ENCODE data around the gene HMCN1. TPM values are rescaled to one million over a fixed set of nuclear protein-coding genes. Genes with fewer than 3 reads are reported as not detected.

Gene HMCN1
- total RNA-seq, 2 experiments from 2014 or later: 0.14 TPM; not detected in 1

DNA sequence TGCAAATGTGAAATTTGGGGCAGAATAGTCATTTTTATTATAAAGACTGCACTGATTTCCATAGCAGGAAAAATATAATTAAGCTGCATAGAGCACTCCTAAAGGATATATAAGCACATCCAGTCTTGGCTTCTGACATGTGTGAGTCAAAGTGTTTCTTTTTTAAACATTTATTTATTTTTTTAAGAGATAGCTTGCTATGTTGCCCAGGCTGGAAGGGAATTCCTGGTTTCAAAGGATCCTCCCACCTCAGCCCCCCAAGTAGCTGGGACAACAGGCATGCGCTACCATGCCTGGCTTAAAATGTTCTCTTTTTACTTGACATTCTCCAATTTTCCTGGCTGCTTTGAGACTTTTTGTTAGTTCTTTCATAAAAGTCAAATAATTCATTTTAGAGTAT, 126.1 kb downstream of the HMCN1 start:
- H3K36me3 Mint-ChIP-seq (ENCODE audit: low read depth): no peaks in the 10 kb centered on the region
- DNase-seq (no peak), ATAC-seq (no peak)
- no peaks in the 10 kb centered on the region for H3K4me1 Mint-ChIP-seq
- peaks cover 2% of the 10 kb centered on the region for H3K27me3 Mint-ChIP-seq
- H3K27ac Mint-ChIP-seq: no peak overlapping the region
- intact Hi-C loops (cut with DNase I, micrococcal nuclease): no loop called here
- ChIA-PET CTCF (no interaction called here), POLR2A (no interaction called here)
- no peak overlapping the region for H3K4me3 Mint-ChIP-seq
- H3K9me3 Mint-ChIP-seq (ENCODE audit: low read depth): no peaks in the 10 kb centered on the region

DNA sequence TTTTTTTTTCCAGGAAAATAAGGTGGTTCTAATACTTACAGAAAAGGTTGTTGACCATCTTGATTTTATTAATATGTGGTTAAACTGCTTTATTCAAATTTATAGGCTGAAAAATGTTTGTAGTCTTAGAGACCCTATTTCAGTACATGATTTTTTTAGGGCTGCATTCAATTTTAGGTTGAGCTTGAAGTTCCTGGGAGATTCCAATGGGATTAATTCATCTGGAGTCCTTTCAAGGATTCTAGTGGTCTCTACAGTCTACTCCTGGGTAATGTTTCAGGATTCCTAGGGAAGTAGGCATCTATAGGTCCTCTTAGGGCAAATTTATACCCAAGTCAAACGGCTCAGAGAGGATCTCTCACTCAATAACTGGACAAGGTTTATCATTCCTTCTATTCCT, 126.7 kb downstream of the HMCN1 start:
- Mint-ChIP-seq H3K4me1 (no peaks in the 10 kb centered on the region), H3K9me3 (ENCODE audit: low read depth) (no peaks in the 10 kb centered on the region), H3K4me3 (no peak overlapping the region), H3K27ac (no peak overlapping the region), H3K27me3 (peaks cover 2% of the 10 kb centered on the region), H3K36me3 (ENCODE audit: low read depth) (no peaks in the 10 kb centered on the region)
- ATAC-seq (no peak), DNase-seq (no peak)
- ChIA-PET POLR2A (no interaction called here), CTCF (no interaction called here)
- intact Hi-C loops (cut with DNase I, micrococcal nuclease): no loop called here

DNA sequence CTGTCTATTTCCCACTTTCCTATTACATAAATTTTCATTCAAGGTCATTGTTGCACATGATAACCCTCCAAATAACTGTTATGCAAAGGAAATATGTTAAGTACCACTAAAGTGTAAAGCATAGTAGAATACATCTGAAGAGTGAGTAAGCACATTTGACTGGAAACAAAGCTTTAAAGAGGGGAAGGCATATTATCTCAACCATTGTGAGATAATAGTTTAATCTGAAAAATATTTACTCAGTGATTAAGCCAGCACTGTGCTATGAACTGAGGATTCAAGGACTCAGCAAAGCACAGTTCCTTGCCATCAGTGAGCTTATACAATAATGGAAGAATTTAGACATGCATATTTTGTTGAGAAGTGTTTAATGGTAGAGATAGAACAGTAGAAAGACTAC, 127.4 kb downstream of the HMCN1 start:
- CTCF ChIA-PET: no interaction called here
- no peak overlapping the region for H3K4me3 Mint-ChIP-seq
- ATAC-seq (no peak), DNase-seq (no peak)
- POLR2A ChIA-PET: no interaction called here
- no peaks in the 10 kb centered on the region for H3K9me3 Mint-ChIP-seq (ENCODE audit: low read depth)
- intact Hi-C loops (cut with DNase I, micrococcal nuclease): no loop called here
- no peaks in the 10 kb centered on the region for H3K36me3 Mint-ChIP-seq (ENCODE audit: low read depth)
- H3K27ac Mint-ChIP-seq: no peak overlapping the region
- no peaks in the 10 kb centered on the region for H3K4me1 Mint-ChIP-seq
- H3K27me3 Mint-ChIP-seq: peaks cover 2% of the 10 kb centered on the region

GRCh38 chr1:185862235-185862634, 128.0 kb downstream of the HMCN1 start:
- POLR2A ChIA-PET: no interaction called here
- Mint-ChIP-seq H3K36me3 (ENCODE audit: low read depth) (no peaks in the 10 kb centered on the region), H3K4me1 (no peaks in the 10 kb centered on the region), H3K9me3 (ENCODE audit: low read depth) (no peaks in the 10 kb centered on the region), H3K27ac (no peak overlapping the region), H3K27me3 (peaks cover 2% of the 10 kb centered on the region), H3K4me3 (no peak overlapping the region)
- CTCF ChIA-PET: no interaction called here
- ATAC-seq (no peak), DNase-seq (no peak)
- intact Hi-C loops (cut with DNase I, micrococcal nuclease): no loop called here

DNA sequence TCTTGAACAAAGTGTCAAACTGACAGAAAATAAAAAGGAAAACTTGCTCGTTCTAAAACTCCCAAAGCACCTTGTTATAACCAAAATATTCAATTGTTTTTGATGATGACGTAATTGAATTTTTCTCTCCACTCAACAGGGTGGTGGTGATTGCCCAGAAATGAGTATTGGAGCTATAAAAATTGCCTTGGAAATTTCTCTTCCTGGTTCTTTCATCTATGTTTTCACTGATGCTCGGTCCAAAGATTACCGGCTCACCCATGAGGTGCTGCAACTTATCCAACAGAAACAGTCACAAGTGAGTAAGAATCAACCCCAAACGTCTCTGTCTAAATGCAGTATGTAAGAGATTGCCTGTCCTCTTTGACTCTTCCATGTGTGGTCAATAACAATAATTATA, 130.1 kb downstream of the HMCN1 start:
- intact Hi-C loops (cut with DNase I, micrococcal nuclease): no loop called here
- no peak for ATAC-seq
- no peak overlapping the region for H3K4me3 Mint-ChIP-seq

DNA sequence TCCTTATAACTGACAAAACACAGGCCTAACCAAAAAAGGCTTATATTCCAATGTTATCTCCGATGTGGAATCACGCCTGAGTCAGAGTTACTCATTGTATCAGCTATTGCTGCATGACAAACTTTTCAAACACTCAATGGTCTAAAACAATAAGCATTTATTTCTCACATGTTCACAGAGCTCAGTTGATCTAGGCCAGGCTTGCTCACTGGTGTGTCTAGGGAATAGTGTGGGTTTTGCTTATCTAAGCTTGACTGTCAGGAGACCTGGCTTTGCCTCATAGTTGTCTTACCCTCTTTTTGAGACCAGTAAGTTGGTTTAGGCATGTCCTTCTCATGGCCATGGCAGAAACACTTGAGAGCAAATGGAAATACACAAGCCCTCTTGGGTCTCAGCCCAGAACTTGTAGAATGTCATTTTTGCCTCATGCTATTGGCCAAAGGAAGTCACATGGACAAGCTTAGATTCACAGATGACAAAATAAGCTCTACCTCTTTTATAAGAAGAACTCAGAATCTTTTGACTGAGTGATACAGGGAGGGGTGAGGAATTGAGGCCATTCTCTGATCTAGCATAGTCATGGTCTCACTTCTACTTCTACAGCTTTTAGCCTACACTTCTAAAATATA, 130.8 kb downstream of the HMCN1 start:
- H3K9me3 Mint-ChIP-seq (ENCODE audit: low read depth): no peaks in the 10 kb centered on the region
- no peak overlapping the region for H3K4me3 Mint-ChIP-seq
- H3K27ac Mint-ChIP-seq: no peak overlapping the region
- ATAC-seq (no peak), DNase-seq (no peak)
- no peaks in the 10 kb centered on the region for H3K36me3 Mint-ChIP-seq (ENCODE audit: low read depth)
- CTCF ChIA-PET: no interaction called here
- POLR2A ChIA-PET: no interaction called here
- intact Hi-C loops (cut with DNase I, micrococcal nuclease): no loop called here
- no peaks in the 10 kb centered on the region for H3K4me1 Mint-ChIP-seq
- peaks cover 4% of the 10 kb centered on the region for H3K27me3 Mint-ChIP-seq

More for the DNA sequence above, 130.1 kb downstream of the HMCN1 start:
- ChIA-PET POLR2A (no interaction called here), CTCF (no interaction called here)
- H3K27ac Mint-ChIP-seq: no peak overlapping the region
- no peaks in the 10 kb centered on the region for H3K36me3 Mint-ChIP-seq (ENCODE audit: low read depth)
- peaks cover 2% of the 10 kb centered on the region for H3K27me3 Mint-ChIP-seq
- no peak for DNase-seq
- H3K4me1 Mint-ChIP-seq: no peaks in the 10 kb centered on the region
- H3K9me3 Mint-ChIP-seq (ENCODE audit: low read depth): no peaks in the 10 kb centered on the region

DNA sequence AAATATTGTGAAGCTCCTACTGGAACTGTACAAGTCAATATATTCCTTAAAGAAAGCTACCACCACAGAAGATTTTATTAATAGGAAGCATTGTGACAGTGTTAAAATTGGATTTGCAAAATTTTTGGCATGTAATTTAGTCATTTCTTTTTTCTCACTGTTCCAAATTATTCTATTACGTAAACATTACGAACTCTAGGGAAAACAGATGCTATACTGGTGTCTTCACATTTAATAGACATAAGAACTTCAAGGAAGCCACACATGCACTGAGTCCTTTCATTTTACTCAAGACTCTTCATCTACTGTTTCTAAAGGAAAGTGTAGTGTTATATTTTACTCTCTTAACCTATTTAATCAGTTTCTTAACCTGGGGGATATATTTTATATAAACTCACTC, 135.4 kb downstream of the HMCN1 start:
- peaks cover 1% of the 10 kb centered on the region for H3K27me3 Mint-ChIP-seq
- ChIA-PET POLR2A (no interaction called here), CTCF (interaction anchor here (0.5 kb wide), 1 partner anchor 70 kb away, joined by 3 read pairs; no protein-coding TSS in a partner anchor)

GRCh38 chr1:185871627-185872150, 137.5 kb downstream of the HMCN1 start:
- no peaks in the 10 kb centered on the region for H3K4me1 Mint-ChIP-seq
- H3K9me3 Mint-ChIP-seq (ENCODE audit: low read depth): no peaks in the 10 kb centered on the region
- ChIA-PET CTCF (interaction anchor here (0.6 kb wide), 1 partner anchor 1066 kb away, joined by 4 read pairs; no protein-coding TSS in a partner anchor), POLR2A (no interaction called here)
- no peak overlapping the region for H3K4me3 Mint-ChIP-seq
- H3K36me3 Mint-ChIP-seq (ENCODE audit: low read depth): no peaks in the 10 kb centered on the region
- intact Hi-C loops (cut with DNase I, micrococcal nuclease): no loop called here
- ATAC-seq (no peak), DNase-seq (no peak)
- no peak overlapping the region for H3K27ac Mint-ChIP-seq
- H3K27me3 Mint-ChIP-seq: peaks cover 1% of the 10 kb centered on the region

More for the DNA sequence above, 135.4 kb downstream of the HMCN1 start:
- no peaks in the 10 kb centered on the region for H3K9me3 Mint-ChIP-seq (ENCODE audit: low read depth)
- no peaks in the 10 kb centered on the region for H3K36me3 Mint-ChIP-seq (ENCODE audit: low read depth)
- intact Hi-C loops (cut with DNase I, micrococcal nuclease): no loop called here
- H3K4me3 Mint-ChIP-seq: no peak overlapping the region
- no peak for ATAC-seq
- no peak for DNase-seq
- no peak overlapping the region for H3K27ac Mint-ChIP-seq
- no peaks in the 10 kb centered on the region for H3K4me1 Mint-ChIP-seq

GRCh38 chr1:185874246-185874645, 140.1 kb downstream of the HMCN1 start:
- no peaks in the 10 kb centered on the region for H3K36me3 Mint-ChIP-seq (ENCODE audit: low read depth)
- H3K4me1 Mint-ChIP-seq: no peaks in the 10 kb centered on the region
- no peak overlapping the region for H3K27ac Mint-ChIP-seq
- peaks cover 6% of the 10 kb centered on the region for H3K27me3 Mint-ChIP-seq
- CTCF ChIA-PET: no interaction called here
- H3K4me3 Mint-ChIP-seq: no peak overlapping the region
- DNase-seq (no peak), ATAC-seq (no peak)
- intact Hi-C loops (cut with DNase I, micrococcal nuclease): no loop called here
- POLR2A ChIA-PET: no interaction called here
- no peaks in the 10 kb centered on the region for H3K9me3 Mint-ChIP-seq (ENCODE audit: low read depth)

DNA sequence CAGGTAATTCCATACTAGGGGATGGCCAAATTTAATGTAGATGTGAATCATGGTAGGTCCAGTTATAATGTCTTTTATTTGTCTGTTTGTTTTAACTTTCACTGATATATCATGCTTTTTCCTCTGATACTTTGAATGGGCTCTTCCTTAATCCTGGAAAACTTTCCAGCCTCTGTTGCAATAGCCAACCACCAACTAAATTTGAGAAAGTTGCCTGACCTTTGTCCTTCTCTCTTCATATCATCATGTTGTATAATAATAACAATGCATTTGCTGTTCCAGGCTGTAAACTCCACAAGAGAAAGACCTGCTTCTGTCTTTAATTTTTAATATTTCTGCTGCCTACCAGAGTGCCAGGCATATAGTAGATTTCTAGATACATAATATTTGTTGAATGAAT, 146.1 kb downstream of the HMCN1 start:
- H3K9me3 Mint-ChIP-seq (ENCODE audit: low read depth): no peaks in the 10 kb centered on the region
- H3K4me3 Mint-ChIP-seq: no peak overlapping the region
- no peaks in the 10 kb centered on the region for H3K36me3 Mint-ChIP-seq (ENCODE audit: low read depth)
- peaks cover 4% of the 10 kb centered on the region for H3K27me3 Mint-ChIP-seq
- H3K27ac Mint-ChIP-seq: no peak overlapping the region
- ATAC-seq: no peak
- intact Hi-C loops (cut with DNase I, micrococcal nuclease): no loop called here
- CTCF ChIA-PET: interaction anchor here (1.1 kb wide), 1 partner anchor 25 kb away, joined by 3 read pairs; no protein-coding TSS in a partner anchor
- no peak for DNase-seq
- H3K4me1 Mint-ChIP-seq: no peaks in the 10 kb centered on the region
- POLR2A ChIA-PET: interaction anchor here (0.6 kb wide), 1 partner anchor 465 kb away, joined by 3 read pairs; no protein-coding TSS in a partner anchor

DNA sequence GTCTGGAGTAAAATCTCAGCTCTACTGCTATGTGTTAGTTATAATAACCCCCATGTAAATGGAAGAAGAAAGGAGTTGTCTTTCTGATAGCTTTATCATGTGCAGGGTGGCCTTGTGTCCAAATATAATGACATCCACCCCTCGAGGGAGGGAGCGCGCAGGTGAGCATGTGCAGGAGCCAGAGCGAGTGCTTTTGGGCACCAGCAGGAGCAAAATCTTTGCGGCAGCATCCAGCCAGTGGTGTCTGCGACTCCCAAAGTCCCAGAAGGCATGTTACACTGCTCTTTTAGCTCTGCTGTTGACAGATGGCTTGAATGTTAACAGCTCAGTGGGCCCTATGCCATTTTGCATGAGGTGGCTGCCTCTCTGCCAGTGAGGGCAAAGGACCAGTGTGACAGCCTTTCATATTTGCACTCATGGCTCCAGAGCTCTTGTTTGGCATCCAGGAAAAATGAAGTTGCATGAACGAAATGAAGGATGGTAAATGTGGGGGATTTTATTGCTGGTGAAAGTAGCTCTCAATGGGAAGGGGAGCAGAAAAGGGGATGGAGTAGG, 146.7 kb downstream of the HMCN1 start:
- ChIA-PET POLR2A (no interaction called here), CTCF (interaction anchor here (1.1 kb wide), 1 partner anchor 25 kb away, joined by 3 read pairs; no protein-coding TSS in a partner anchor)
- no peak for DNase-seq
- Mint-ChIP-seq H3K27ac (no peak overlapping the region), H3K4me1 (no peaks in the 10 kb centered on the region), H3K9me3 (ENCODE audit: low read depth) (no peaks in the 10 kb centered on the region), H3K36me3 (ENCODE audit: low read depth) (no peaks in the 10 kb centered on the region), H3K27me3 (peaks cover 4% of the 10 kb centered on the region), H3K4me3 (no peak overlapping the region)
- ATAC-seq: no peak
- intact Hi-C loops (cut with DNase I, micrococcal nuclease): no loop called here

- H3K9me3 Mint-ChIP-seq (ENCODE audit: low read depth): no peaks in the 10 kb centered on the region
- intact Hi-C loops (cut with DNase I, micrococcal nuclease): no loop called here
- CTCF ChIA-PET: no interaction called here
Measured at GRCh38 chr1:185886046-185886445, 151.9 kb downstream of the HMCN1 start.

More at GRCh38 chr1:185886046-185886445, 151.9 kb downstream of the HMCN1 start:
- Mint-ChIP-seq H3K4me1 (no peaks in the 10 kb centered on the region), H3K27ac (no peak overlapping the region), H3K27me3 (no peaks in the 10 kb centered on the region), H3K36me3 (ENCODE audit: low read depth) (no peaks in the 10 kb centered on the region), H3K4me3 (no peak overlapping the region)
- no peak for DNase-seq
- POLR2A ChIA-PET: no interaction called here
- ATAC-seq: no peak

All from activated CD4-positive, alpha-beta T cell treated with anti-CD3 and anti-CD28 coated beads for 36 hours (primary cell).